NCI-H128 (cell line): Measurements from ENCODE around the gene NRCAM.

Source experiments
- DNase-seq: peaks from one replicate; lab custom pipeline; 2025; ENCODE audit not compliant: unreplicated experiment; lab: John Stamatoyannopoulos, UW

Gene NRCAM

DNA sequence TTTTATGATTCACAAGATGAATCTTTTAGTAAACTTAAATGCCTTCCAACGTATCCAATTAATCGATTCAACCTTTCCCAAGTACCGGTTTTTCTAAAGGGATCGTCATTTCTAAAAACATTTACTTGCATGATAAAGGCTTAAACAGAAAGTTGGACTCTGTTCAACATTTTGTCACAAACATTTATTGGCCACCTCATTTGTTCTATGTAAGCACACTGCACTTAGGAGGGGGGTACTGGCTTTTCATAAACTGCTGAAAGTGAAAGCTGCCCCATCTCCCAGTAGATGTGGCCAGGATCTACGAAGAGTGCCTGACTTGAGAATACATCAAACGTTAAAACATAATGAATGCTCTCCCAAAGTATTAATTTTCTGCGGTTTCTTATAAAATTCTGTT lies 288.8 kb downstream of the NRCAM start:
- no peak for DNase-seq

GRCh38 chr7:108166687-108167086 lies 289.5 kb downstream of the NRCAM start:
- no peak for DNase-seq

GRCh38 chr7:108165723-108166122 lies 290.5 kb downstream of the NRCAM start:
- DNase-seq: no peak

DNA sequence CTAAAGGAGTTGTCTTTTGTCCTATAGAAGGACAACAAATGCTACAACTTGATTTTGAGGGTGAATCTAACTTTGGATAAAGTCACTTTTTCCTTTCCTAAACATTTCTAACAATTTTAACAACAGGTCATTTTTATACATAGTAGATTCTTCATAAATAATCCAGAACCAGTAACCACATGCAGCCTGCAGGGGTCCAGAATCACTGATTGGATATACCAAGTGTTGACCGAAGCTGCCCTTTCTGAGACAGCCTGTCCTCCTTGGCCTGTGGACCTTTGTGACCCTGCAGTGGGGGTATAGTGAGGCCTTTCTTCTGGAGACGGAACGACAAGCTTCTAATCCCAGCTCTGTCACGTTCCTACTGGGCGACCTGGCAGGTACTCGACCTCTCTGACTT lies 291.3 kb downstream of the NRCAM start:
- DNase-seq: no peak

GRCh38 chr7:108164342-108164741 lies 291.9 kb downstream of the NRCAM start:
- DNase-seq: no peak

DNA sequence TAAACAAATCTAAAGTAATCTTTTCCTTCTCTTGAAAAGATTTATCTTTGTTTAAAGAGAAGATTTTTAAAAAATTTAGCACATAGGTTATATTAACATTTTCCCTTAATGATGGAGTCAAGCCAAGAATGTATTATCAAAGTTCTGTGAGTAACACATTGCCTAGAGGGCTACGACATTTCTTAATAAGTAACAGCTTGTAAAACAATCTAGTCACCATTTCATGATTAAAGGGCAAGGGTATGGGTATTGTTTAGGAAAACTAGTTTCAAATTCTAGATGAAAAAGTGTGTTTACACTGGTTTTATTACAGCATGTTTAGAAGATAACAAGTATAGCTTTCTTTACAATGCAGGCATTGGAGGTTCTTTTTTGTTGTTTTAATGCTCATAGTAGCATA lies 297.5 kb downstream of the NRCAM start:
- no peak for DNase-seq

DNA sequence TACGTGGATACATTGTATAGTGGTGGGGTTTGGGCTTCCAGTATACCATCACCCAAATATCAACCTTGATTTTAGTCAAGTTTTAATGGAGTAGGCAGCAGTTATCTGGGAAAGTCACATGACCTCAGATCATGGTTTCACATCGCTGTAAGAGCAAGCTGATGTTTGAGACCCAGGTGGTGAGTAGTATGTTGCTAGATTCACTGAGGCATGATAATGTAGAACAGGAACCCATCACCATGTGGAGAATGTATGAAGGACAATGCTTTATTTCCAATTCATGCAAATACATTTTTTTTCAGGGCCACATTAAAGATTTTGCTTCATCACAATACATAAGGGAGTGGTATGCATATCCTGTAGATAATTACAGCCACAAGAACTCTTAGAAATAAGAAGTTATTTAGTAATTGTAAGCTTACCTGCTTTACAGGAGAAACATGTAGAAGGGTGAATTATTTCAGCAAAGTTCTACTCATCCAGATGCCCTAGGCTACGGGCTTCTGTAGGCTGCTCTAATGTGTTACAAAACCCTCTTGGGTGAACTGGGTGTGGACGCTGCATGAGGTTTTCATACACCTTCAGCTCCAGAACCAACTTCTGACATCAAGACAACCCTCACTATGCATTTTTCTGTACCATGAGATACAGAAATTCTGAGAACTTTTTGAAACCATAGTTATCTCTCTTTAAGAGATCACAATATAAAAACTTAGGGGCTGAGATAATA lies 298.5 kb downstream of the NRCAM start:
- no peak for DNase-seq

DNA sequence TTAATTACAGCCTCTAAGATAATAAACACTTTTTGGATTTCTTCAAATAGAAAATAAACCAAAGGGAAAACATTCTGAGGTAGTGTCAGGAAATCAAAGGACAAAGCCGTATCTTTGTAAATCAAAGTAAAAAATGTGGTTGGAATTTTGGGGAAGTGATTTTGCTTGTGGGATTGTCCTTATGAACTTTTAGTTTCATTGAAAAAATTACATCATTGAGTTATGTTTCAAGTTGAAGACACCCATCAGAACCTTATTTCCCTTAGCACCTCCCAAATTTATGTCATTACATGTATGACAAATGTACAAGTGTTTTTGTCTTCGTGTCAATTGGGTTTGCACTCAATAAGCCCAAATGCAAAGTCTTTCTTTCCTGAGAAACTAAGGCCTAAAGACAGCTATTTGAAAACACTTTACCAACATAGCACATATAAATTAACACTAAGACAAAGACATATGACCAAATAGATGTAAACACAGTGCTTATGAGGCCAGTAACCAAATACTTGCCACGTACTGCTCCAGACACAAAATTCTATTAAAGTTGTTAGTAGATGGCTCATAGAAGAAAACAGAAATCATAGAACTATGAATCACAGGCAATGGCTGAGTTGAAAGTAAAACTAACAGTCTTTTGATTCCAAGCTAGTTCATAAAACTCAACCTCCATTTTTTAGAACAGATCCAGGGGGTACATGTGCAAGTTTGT lies 299.2 kb downstream of the NRCAM start:
- no peak for DNase-seq

GRCh38 chr7:108152198-108152597 lies 304.0 kb downstream of the NRCAM start:
- no peak for DNase-seq

- DNase-seq: no peak
These were observed 306.3 kb downstream of the NRCAM start for GRCh38 chr7:108149908-108150307.

DNA sequence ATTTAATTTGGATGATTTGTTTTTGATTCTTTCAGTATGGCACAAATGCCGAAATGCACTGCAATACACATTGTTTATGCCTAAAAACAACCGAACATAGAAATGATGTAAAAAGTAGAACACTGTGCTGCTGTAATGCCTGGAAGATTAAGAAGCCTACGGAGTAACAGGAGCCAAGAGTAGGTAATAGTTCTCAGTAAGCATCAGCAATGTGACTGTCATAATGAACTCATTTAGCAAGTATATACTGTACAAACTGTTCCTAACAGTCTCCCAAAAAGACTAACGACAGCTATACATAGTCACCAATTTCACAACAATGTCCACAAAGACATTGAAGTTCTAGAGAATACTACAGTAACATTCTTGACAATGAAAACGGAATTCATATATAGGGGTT lies 307.1 kb downstream of the NRCAM start:
- no peak for DNase-seq

GRCh38 chr7:108147031-108147563 lies 309.1 kb downstream of the NRCAM start:
- peak; percentile 91 for DNase-seq

GRCh38 chr7:108146070-108146842 lies 310.0 kb downstream of the NRCAM start:
- DNase-seq: peak; percentile 5

GRCh38 chr7:108145401-108145800 lies 310.8 kb downstream of the NRCAM start:
- no peak for DNase-seq

DNA sequence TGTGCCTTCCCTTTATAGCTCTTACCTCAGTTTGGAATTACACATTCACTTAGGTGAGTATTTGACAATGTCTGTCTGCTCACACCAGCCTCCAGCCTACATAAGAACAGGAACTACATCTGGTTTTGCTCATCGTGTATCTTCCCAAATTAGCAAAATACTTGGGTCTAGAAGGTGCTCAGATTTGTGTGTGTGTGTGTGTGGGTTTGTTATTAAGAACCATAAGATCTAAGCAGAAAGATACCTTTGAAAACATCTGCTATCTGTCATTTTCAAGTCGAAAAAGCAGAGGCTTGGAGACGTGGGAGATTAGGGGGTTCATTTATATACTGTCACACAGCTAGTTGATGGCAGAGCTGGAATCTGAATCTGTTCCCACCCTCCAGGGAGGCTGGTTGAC lies 311.3 kb downstream of the NRCAM start:
- DNase-seq: no peak

DNA sequence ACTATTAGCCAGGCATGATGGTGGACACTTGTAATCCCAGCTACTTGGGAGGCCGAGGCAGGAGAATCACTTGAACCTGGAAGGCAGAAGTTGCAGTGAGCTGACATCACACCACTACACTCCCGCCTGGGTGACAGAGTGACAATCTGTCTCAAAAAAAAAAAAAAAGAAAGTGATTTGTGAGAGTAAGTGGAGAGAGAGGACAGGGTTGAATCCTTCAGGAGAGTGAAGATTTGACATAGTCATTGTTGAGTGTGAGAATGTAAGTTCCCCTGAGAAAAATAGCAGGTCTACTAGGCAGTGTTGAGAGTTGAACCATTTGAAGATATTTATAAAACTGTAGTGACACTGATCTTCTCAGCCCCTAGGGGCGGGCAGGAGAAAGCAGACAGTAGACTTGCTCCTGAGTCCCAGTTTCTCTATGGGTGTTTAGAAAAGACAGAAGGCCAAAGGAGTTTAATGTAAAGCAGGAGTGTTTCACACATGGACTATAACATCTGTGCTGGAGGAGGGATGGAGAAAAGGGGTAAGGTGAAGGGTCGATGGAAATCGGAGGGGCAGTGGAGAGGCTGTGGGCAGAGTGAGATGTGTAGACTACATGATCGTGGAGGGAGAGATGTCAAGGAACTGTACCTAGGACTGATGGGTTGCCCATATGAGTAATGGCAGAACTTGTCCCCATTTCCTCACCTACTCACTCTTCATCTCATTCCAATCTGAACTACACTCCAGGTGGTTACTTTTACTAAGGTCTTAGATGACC lies 312.4 kb downstream of the NRCAM start:
- no peak for DNase-seq

DNA sequence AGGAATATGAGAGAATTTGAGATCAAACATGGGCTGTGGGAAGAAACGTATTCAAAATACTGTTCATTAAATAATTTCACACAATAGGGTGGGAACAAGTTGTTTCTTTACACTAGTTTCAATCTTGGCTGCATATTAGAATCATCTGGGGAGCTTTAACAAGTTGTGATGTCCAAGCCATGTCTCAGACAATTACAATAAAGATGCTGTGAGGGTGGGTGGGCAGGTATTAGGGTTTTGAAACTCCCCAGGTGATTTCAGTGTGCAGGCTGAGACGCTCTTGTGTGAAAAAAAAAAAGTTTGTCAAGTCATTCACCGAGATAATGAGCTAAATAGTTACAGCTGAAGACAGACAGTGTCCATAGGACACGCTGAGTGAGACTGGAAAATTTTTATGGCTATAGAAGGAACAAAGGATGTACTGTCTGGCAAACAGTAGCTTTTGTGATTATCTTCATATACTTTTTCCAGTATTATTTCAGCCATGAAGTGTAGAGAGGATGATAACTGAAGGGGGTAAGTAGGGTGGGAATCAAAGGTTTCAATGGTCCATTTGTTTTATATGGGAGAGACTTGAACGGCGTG lies 313.5 kb downstream of the NRCAM start:
- no peak for DNase-seq

GRCh38 chr7:108142180-108142579 lies 314.1 kb downstream of the NRCAM start:
- DNase-seq: no peak

- DNase-seq: no peak
These were observed 315.6 kb downstream of the NRCAM start for GRCh38 chr7:108140671-108141070.

DNA sequence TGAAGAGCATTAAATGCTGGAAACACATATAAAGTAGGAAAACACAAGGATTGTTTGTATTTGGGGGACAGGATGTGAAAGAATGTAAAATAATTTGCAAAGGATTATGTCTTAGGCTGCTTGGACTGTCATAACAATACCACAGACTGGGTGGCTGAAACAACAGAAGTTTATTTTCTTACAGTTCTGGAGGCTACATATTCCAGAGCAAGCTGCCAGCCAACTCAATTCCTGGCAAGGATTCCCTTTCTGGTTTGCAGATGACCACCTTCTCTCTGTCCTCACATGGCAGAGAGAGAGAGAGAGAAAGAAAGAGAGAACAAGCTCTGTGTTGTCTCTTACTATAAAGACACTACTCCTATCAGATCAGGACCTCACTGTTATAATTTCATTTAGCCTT lies 317.3 kb downstream of the NRCAM start:
- no peak for DNase-seq

GRCh38 chr7:108137993-108138392 lies 318.2 kb downstream of the NRCAM start:
- DNase-seq: no peak
